Measurements from ENCODE around the gene VPS26C.

DNA sequence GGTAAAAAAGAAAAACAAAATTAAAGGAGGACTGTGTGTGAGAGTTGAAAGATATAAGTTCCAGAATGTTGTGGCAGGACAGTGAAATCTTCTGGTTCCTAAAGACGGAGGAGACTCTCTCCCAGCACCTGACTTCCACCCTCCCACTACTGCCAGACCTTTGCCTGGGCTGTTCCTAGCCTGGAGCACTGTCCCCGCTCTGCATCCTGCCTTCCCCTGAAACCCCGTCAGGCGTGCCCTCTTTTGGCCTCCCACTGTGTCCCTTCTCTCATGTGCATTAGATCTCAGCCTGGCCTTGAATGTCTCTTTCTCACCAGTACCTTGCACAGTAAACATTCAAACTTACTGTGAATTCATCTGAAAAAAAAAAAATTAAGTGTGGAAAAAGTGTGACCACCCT lies 74.1 kb downstream of the VPS26C start:
- TF ChIP-seq CTCF (IDR thresholded peaks at IDR 0.05) (no peak), POLR2A (IDR thresholded peaks at IDR 0.05) (no peak), EP300 (IDR thresholded peaks at IDR 0.05) (no peak)

Measured in stomach (tissue), 4 donors.